MM.1S (cell line): Measurements from ENCODE around the gene TMEM117.

ENCODE experiments used
- CTCF ChIP-seq: fragments of 300-600 bp; sonication (generic); IDR thresholded peaks from 2 replicates; pipeline ENCODE4 v1.5.1; 2016; ENCODE audit warnings: antibody characterized with exemption, low read length, mixed read lengths
- EZH2 ChIP-seq: fragments of 300-600 bp; sonication (generic); optimal IDR thresholded peaks from 2 replicates; pipeline ENCODE3; 2017; ENCODE audit warnings: low read depth, mild to moderate bottlenecking, antibody characterized with exemption, low read length, mixed read lengths

GRCh38 chr12:43899574-43899973 is 63.7 kb downstream of the TMEM117 start:
- TF ChIP-seq CTCF (no peak), EZH2 (no peak)
